H7 (cell line): ENCODE data around the gene KCTD11. TPM values are rescaled to one million over a fixed set of nuclear protein-coding genes. Genes with fewer than 3 reads are reported as not detected.
"Not testable (repeated sequence)": the region's sequence is repeated elsewhere in the genome, so short reads cannot be mapped to it uniquely, and the experiment has no call there.

ENCODE experiments used
- DNase-seq: peaks from one replicate; pipeline ENCODE4 v3.0.0; 2012
- H3K27me3 ChIP-seq: 2 replicates; pipeline ENCODE4 v1.6.0; 2011; ENCODE audit warnings: mild to moderate bottlenecking, low read length; ENCODE audit not compliant: control insufficient read depth, insufficient read depth
- H3K36me3 ChIP-seq: replicated peaks from 2 replicates; pipeline ENCODE4 v1.5.1; 2011; ENCODE audit warnings: low read length; ENCODE audit not compliant: control insufficient read depth, insufficient read depth
- H3K4me3 ChIP-seq: 2 replicates; pipeline ENCODE4 v1.5.1; 2011; ENCODE audit warnings: low read depth, mild to moderate bottlenecking, control low read depth, low read length, moderate library complexity; ENCODE audit not compliant: insufficient read depth
- total RNA-seq: library from RNA; depleted of rRNA; stranded (reverse); fragments of >200 nt; shearing (Covaris generic); gene quantifications from 2 replicates; pipeline ENCODE4 v1.2.3, GENCODE V29; 2014

KCTD11 gene
- total RNA-seq, 1 experiment from 2014 or later = 2.2 TPM

DNA sequence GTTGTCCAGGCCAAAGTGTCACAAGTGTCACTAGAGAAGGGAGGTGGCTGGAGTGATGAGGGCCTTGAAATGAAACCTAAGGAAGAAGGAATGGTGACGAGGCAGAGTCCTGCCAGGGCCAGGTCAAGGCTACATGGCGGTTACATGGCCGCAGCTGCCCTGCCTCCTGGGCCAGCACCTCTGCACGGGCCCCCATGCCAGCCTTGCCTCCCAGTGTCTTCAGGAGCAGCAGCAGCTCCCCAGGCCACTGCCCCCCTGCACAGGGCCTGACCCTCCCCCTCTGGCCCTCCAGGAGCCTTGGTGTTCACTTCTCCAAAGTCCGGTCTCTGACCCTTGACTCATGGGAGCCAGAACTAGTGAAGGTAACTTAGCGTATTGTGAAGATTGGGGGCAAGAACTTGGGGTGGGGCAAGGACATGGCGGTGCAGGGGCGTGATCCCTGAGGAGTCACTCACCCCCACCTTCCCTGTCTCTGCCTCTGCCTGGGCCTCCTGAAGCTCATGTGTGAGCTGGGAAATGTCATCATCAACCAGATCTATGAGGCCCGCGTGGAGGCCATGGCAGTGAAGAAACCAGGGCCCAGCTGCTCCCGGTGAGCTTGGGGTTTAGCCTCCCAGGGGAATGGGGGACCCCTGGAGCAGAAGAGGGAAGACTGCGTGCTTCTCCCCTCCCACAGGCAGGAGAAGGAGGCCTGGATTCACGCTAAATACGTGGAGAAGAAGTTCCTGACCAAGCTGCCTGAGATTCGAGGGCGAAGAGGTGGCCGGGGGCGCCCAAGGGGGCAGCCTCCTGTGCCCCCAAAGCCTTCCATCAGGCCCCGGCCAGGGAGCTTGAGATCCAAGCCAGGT is 4.1 kb upstream of the KCTD11 start:
- H3K4me3 ChIP-seq = no peak overlapping the region
- DNase-seq = no peak
- peaks cover 5% of the 10 kb centered on the region; the same call in 1 of the 2 replicates for H3K27me3 ChIP-seq
- no peaks in the 10 kb centered on the region; the same call in 1 of the 2 replicates for H3K36me3 ChIP-seq

DNA sequence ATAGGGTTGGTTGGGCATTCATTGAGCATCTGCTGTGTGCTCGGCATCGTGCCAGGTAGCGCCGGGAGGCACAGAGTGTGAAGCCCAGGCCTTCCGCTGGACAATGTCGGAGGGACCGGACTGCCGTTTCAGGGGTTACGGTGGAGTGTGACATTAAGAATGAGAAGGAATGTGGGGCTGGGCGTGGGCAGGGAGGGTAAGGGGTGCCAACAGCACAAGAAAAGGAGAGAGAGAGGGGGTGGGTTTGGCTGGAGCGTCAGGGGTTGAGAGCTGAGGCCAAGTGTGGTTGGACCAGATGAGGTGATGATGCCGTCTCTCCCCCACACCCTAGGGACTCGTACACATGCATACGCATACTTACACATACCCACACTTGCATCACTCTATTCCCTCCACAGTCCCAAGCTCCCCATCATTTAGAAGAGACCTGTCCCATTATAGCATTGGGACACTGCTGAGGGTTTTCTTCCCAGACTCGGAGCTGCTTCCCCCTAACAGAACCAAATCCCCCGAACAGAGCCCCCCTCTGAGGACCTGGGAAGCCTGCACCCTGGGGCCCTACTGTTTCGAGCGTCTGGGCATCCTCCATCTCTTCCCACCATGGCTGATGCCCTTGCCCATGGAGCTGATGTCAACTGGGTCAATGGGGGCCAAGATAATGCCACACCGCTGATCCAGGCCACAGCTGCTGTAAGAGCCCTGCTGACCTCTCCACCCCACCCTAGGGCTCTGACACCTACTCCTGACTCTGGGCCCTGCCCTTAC is 3.3 kb upstream of the KCTD11 start:
- DNase-seq = no peak
- Histone ChIP-seq H3K36me3 (no peaks in the 10 kb centered on the region; the same call in 1 of the 2 replicates), H3K4me3 (no peak overlapping the region), H3K27me3 (peaks cover 5% of the 10 kb centered on the region; the same call in 1 of the 2 replicates)

DNA sequence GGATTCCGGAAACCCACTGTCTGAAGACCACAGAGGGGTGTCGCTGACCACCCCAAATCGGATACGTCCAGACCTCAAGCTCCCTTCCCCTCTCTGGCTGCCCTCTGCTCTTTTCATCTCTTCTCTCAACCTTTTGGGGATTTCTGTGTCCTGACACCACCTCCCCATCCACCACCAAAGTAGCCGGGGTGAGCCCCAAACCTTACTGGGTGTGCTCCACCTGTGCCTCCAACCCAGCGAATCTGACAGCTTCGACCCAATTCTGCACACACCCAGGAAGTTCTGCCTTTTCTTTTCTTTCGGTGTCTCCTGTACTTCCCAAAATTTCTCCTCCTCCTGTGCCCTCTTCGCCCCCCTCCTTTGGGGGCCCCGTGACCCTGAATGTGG is 534 bp downstream of the KCTD11 start:
- Histone ChIP-seq H3K4me3 (peak overlapping the region; percentile 76), H3K27me3 (peaks cover 5% of the 10 kb centered on the region; the same call in 1 of the 2 replicates), H3K36me3 (no peaks in the 10 kb centered on the region)
- no peak for DNase-seq

DNA sequence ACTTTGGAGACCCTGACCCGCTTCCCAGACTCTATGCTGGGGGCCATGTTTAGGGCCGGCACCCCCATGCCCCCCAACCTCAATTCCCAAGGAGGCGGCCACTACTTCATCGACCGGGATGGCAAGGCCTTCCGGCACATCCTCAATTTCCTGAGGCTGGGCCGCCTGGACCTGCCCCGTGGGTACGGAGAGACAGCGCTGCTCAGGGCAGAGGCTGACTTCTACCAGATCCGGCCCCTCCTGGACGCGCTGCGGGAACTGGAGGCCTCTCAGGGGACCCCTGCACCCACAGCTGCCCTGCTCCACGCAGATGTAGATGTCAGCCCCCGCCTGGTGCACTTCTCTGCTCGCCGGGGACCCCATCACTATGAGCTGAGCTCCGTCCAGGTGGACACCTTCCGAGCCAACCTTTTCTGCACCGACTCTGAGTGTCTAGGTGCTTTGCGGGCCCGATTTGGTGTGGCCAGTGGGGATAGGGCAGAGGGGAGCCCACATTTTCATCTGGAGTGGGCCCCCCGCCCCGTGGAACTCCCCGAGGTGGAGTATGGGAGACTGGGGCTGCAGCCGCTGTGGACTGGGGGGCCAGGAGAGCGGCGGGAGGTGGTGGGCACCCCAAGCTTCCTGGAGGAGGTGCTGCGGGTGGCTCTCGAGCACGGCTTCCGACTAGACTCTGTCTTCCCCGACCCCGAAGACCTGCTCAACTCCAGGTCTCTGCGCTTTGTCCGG is 1.1 kb downstream of the KCTD11 start:
- Histone ChIP-seq H3K4me3 (no peak overlapping the region), H3K27me3 (peaks cover 5% of the 10 kb centered on the region; the same call in 1 of the 2 replicates), H3K36me3 (no peaks in the 10 kb centered on the region)
- peak; percentile 55 for DNase-seq

DNA sequence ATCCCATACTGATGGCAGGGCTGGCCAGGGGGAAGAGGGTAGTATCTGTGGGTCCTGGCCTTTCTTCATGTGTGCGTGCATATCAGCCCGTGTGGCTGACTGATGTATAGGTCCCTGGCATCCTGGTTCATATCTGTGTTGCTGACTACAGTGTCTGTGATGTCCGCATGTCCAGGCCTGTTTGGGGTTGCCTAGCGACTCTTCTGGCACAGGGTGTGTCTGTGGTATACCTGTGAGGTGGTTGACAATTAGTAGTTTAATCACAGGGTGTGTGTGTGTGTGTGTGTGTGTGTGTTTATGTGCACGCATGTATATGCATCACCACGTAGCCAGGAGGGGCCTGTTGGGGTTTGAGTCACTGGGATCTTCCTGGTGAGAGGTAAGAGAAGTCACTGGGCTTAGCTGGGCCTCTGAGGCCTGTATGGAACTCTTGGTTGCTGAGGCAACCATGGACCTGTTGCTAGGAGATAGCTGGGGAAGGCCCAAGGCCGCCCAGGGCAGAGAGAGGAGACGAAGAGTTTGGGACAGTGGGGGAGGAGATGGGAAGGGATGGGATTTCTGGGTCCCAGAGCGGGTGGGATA is 2.4 kb downstream of the KCTD11 start:
- peak; percentile 46 for DNase-seq
- H3K4me3 ChIP-seq = no peak overlapping the region
- H3K36me3 ChIP-seq = no peaks in the 10 kb centered on the region

DNA sequence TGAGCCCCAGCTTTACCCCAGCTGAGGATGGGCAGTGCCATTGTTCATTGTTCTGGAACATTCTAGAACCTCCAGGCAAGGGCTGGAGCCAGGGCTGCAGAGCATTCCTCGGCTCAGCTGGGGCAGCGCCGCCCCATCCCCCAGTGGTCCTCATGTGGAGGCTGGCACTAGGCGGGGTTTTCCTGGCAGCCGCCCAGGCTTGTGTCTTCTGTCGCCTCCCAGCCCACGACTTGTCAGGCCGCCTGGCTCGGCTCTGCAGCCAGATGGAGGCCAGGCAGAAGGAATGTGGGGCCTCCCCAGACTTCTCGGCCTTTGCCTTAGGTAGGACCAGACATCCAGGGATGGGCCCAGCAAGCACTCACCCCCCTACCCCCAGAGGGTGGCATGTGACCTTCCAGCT is 3.1 kb downstream of the KCTD11 start, which contains the start of gene TMEM95:
Gene TMEM95 (plus strand): TSS at position 104 of the 400 bp plus-strand sequence. CDS start 49 bp downstream, at position 153.
- Histone ChIP-seq H3K27me3 (peaks cover 5% of the 10 kb centered on the region; the same call in 1 of the 2 replicates), H3K36me3 (no peaks in the 10 kb centered on the region), H3K4me3 (no peak within 1 kb of the TSS)
- DNase-seq = peak; percentile 44

More for the DNA sequence above, 2.4 kb downstream of the KCTD11 start:
- peaks cover 5% of the 10 kb centered on the region; the same call in 1 of the 2 replicates for H3K27me3 ChIP-seq

DNA sequence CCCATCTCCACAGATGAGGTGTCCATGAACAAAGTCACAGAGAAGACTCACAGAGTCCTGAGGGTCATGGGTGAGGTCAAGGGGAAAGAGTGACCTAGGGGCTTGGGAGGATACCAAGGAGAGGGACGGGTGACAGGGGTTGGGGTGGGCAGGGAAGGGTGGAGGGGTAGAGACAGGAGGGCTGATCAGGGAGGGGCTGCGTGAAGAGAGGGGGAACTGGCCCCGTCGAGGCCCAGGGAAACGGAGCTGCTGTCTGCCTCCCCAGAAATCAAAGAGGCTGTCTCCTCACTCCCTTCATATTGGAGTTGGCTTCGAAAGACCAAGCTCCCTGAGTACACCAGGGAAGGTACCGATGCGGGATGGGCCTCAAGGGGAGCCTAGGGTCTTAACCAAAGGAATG is 3.6 kb downstream of the KCTD11 start:
- no peak for DNase-seq
- Histone ChIP-seq H3K4me3 (no peak overlapping the region), H3K36me3 (no peaks in the 10 kb centered on the region), H3K27me3 (peaks cover 5% of the 10 kb centered on the region; the same call in 1 of the 2 replicates)

DNA sequence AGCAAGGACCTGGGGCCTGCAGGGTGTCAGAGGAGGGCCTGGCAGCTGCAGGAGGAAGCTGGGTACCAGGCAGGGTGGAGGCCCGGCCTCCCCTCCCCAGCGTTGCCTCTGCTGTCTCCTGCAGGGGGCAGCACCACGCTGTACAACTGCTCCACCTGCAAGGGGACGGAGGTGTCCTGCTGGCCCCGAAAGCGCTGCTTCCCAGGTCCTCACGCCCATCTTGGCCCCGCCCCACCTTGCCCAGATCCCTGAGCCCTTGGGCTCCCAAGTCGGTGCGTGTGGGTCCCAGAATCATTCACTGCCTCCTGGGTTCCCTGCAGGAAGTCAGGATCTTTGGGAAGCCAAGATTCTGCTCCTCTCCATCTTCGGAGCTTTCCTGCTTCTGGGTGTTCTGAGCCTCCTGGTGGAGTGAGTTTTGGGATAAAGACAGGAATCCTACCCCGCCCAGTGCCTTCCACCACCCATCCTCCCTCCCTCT is 4.1 kb downstream of the KCTD11 start:
- Histone ChIP-seq H3K4me3 (peak overlapping the region; percentile 9; the same call in 1 of the 2 replicates), H3K27me3 (peaks cover 2% of the 10 kb centered on the region; the same call in 1 of the 2 replicates), H3K36me3 (no peaks in the 10 kb centered on the region)
- DNase-seq = peak; percentile 97

DNA sequence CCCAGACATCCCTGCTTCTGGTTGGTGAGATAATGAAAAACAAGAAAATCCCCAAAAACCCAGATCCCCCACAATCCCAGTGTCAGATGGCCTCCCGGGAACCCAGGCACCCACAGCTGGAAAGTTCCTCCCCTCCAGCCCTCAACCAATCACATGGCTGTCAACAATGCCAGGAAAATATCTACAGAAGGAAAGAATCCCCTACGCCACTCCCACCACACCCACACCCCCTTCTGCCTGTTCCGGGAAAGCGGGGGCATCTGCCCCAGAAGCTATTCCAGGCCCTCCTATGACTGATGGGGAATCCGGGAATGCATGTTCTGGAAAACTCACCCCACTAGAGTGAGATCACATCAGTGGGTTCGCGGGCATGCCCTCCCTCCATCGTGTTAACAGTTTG is 4.8 kb downstream of the KCTD11 start:
- H3K4me3 ChIP-seq = no peak overlapping the region
- H3K27me3 ChIP-seq = no peaks in the 10 kb centered on the region; the same call in 1 of the 2 replicates
- peak; percentile 36 for DNase-seq
- H3K36me3 ChIP-seq = no peaks in the 10 kb centered on the region

DNA sequence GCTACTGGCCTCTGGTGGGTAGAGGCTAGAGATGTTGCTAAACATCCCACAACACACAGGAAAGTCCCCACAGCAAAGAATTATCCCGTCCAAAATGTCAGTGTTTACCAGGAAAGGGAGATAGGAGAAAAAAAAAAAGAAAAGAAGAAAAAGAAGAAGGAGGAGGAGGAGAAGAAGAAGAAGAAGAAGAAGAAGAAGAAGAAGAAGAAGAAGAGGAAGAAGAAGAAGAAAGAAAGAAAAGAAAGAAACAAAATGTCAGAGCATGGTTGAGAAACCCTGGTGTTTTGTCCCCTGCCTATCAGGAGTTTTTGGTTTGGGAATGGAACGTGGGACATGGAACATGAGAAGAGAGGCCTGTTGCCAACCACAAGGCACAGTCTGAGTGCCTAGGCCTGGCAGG is 5.4 kb downstream of the KCTD11 start:
- DNase-seq = no peak
- Histone ChIP-seq H3K36me3 (no peaks in the 10 kb centered on the region), H3K27me3 (no peaks in the 10 kb centered on the region; the same call in 1 of the 2 replicates), H3K4me3 (no peak overlapping the region)

DNA sequence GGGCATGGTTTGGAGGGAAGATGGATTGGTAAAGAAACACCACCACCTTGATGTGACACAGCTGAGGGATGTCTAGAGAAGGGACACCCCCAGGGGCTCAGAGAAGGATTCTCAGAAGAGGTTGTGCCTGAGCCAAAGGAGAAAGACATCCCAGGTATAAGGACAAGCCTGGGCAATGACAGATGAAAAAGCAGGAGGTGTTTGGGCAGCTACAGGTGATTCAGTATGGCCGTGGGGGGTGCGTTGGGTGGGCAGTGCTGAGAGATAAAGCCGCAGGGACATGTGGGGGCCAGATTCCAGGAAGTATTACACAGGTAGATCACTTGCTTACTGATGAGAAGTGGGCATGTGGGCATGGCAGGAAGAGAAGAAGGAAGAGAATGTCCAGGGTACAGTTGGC is 9.9 kb downstream of the KCTD11 start:
- H3K36me3 ChIP-seq = no peaks in the 10 kb centered on the region
- no peak for DNase-seq
- H3K4me3 ChIP-seq = no peak overlapping the region
- H3K27me3 ChIP-seq = no peaks in the 10 kb centered on the region

DNA sequence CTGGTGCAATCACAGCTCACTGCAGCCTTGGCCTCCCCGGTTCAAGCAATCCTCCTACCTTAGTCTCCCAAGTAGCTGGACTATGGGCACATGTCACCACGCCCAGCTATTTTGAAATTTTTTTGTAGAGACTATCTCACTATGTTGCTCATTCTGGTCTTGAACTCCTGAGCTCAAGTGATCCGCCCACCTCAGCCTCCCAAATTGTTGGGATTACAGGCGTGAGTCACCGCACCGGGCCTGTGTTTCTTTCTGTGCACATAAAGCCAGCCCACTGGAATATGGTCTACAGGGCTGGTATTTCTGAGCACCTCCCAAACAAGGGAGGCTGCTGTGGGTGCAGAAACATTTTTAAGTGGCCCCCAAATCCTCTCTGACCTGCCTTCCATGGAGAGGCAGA is 11.3 kb downstream of the KCTD11 start:
- no peaks in the 10 kb centered on the region for H3K36me3 ChIP-seq
- H3K4me3 ChIP-seq = no peak overlapping the region
- DNase-seq = no peak
- H3K27me3 ChIP-seq = no peaks in the 10 kb centered on the region

DNA sequence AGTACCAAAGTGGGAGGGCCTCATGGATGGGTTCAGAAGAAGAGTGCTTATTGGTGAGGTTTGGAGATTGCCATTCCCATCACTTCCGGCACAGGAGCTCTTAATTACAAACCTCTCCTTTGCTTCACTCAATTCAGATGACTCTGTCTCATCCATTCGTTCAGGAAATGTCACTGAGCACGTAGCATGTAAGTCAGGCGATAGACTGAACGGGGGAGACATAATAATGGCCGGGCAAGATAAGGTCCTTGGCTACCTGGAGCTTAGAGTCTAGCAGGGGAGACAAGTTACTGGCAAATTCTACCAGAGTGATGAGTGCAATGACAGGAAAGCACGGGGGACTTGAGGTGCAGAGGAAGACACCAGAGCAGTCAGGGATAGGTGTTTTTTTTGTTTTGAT is 14.0 kb downstream of the KCTD11 start:
- not testable (repeated sequence) for H3K27me3 ChIP-seq, H3K4me3 ChIP-seq, H3K36me3 ChIP-seq
- DNase-seq = peak; percentile 13

DNA sequence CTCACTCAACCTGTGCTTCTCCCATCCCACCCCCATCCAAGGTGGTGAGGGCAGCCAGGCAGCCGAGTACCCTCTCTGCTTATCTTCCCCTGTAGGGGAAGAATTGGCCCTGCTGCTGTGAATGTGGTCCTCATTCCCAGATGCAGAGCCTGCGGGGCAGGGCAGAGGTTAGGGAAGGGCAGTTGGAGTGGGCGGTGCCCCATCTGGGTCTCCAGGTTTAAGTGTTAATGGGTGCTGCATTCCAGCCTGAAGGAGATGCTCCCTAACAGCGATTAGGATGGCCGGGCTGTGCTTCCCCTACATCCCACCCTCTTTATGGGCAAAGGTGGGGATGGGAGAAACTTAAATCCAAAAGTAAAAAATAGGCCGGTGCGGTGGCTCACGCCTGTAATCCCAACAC is 15.1 kb downstream of the KCTD11 start:
- no peak for DNase-seq
- Histone ChIP-seq H3K4me3 (no peak overlapping the region), H3K27me3 (no peaks in the 10 kb centered on the region; the same call in 1 of the 2 replicates), H3K36me3 (no peaks in the 10 kb centered on the region)
